K562 (cell line): ENCODE measurements around the gene TNNT2.

Source experiments
- CTCF ChIP-seq, 3 experiments: IDR thresholded peaks in 2 of 3; conservative IDR thresholded peaks in 1 of 3; 2 replicates each; pipeline ENCODE4 v1.5.1; 2011 to 2012; ENCODE audit warnings: low read length in 3 of 3, mild to moderate bottlenecking in 3 of 3, control low read depth in 2 of 3, improper control_type of control experiment in 1 of 3, inconsistent platforms in 1 of 3, low read depth in 1 of 3, mixed read lengths in 1 of 3, moderate library complexity in 1 of 3; ENCODE audit not compliant: insufficient read depth in 2 of 3
- ELF4 ChIP-seq: fragments of 450-650 bp; formaldehyde crosslinking; IDR thresholded peaks from 2 replicates; pipeline ENCODE4 v1.4.0; 2022; ENCODE audit warnings: missing genetic modification characterization
- EZH2 ChIP-seq: IDR thresholded peaks from 2 replicates; pipeline ENCODE4 v1.6.1; 2012; ENCODE audit warnings: low read depth, mild to moderate bottlenecking, inconsistent platforms, low read length, borderline replicate concordance
- HNRNPLL ChIP-seq: fragments of 200-400 bp; formaldehyde crosslinking; IDR thresholded peaks from 2 replicates; pipeline ENCODE4 v1.6.1; 2017; ENCODE audit warnings: low read length, low read depth, mild to moderate bottlenecking; ENCODE audit not compliant: poor library complexity, severe bottlenecking
- MYNN ChIP-seq, 2 experiments: sonication (generic); formaldehyde crosslinking in 1 of 2; IDR thresholded peaks; 2 replicates each; pipeline versions ENCODE4 v1.5.0 to v1.6.1; 2016 to 2020; ENCODE audit warnings: antibody characterized with exemption in 1 of 2, missing genetic modification reagents in 1 of 2
- NCOA1 ChIP-seq: fragments of 450-650 bp; IDR thresholded peaks from 2 replicates; pipeline ENCODE4 v1.6.1; 2016; ENCODE audit warnings: low read depth
- NFE2L1 ChIP-seq: fragments of 450-650 bp; IDR thresholded peaks from 2 replicates; pipeline ENCODE4 v1.6.1; 2016; ENCODE audit warnings: missing genetic modification characterization, low read depth, mild to moderate bottlenecking, missing compliant biosample characterization, moderate library complexity, borderline replicate concordance
- POLR2A ChIP-seq: fragments of 450-650 bp; conservative IDR thresholded peaks from 2 replicates; pipeline ENCODE4 v1.6.1; 2016
- RERE ChIP-seq: sonication (generic); formaldehyde crosslinking; IDR thresholded peaks from 2 replicates; pipeline ENCODE4 v1.8.0; 2023; ENCODE audit warnings: missing genetic modification reagents, mild to moderate bottlenecking, borderline replicate concordance
- SRF ChIP-seq, 2 experiments: fragments of 250-450, 450-650 bp in 1 of 2; sonication (Bioruptor Pico) in 1 of 2; sonication (generic) in 1 of 2; formaldehyde crosslinking; IDR thresholded peaks; 2 replicates each; pipeline versions ENCODE4 v1.5.0 to v1.5.1; 2020 to 2022; ENCODE audit warnings: mild to moderate bottlenecking in 1 of 2, missing genetic modification reagents in 1 of 2
- ZNF174 ChIP-seq: fragments of 250-450 bp; sonication (Bioruptor Pico); IDR thresholded peaks from 2 replicates; pipeline ENCODE4 v1.4.0; 2020; ENCODE audit warnings: mild to moderate bottlenecking

GRCh38 chr1:201389051-201389450, 11.6 kb upstream of the TNNT2 start:
- TF ChIP-seq CTCF (IDR thresholded peaks at IDR 0.05 in 2 of 3, conservative IDR thresholded peaks at IDR 0.05 in 1 of 3; ENCODE audit: insufficient read depth in 2 of 3, low read depth in 1 of 3, low read length in 3 of 3) (no peak), ELF4 (CRISPR knock-in tag) (no peak), EZH2 (no peak), SRF (CRISPR knock-in tag; IDR thresholded peaks at IDR 0.05) (no peak), NCOA1 (no peak), MYNN (IDR thresholded peaks at IDR 0.05) (no peak), MYNN (CRISPR knock-in tag; IDR thresholded peaks at IDR 0.05) (no peak), POLR2A (no peak), HNRNPLL (no peak), NFE2L1 (tag) (no peak), ZNF174 (CRISPR knock-in tag) (no peak), RERE (CRISPR knock-in tag) (no peak)
